Limb (tissue), 2 donors: ENCODE results near the gene MAN2C1.
"Not testable (repeated sequence)": the region's sequence is repeated elsewhere in the genome, so short reads cannot be mapped to it uniquely, and the experiment has no call there.

Experiments used
- DNase-seq, 2 donors: peaks; one replicate each; pipeline ENCODE4 v3.0.0-alpha.2; 2016; ENCODE audit errors: extremely low spot score in 2 of 2

The MAN2C1 gene

DNA sequence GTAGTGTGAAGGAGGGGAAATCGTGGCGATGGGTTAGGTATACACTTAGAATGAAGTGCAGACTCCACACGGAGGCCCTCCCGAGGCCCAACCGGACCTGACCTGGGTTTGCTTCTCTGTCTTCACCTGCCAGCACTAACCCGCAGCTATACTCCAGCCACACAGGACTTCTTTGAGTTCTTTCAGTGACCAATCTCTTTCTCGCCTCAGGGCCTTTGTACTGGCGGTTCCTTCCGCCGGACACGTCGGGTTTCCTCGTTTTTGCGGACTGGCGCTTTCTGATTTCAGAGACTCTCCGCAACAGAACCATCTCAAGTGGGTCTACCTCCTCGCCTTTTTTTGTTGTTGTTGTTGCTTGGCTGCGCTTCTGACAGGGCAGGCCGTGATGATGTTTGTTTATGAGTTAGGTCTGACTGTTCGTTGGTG lies 21.6 kb downstream of the MAN2C1 start, which contains the start of gene NEIL1:
TSS of gene NEIL1 (plus strand) at position 244 of the 426 bp plus-strand sequence. CDS start 1,867 bp downstream, outside the sequence.
- DNase-seq, result no peak

DNA sequence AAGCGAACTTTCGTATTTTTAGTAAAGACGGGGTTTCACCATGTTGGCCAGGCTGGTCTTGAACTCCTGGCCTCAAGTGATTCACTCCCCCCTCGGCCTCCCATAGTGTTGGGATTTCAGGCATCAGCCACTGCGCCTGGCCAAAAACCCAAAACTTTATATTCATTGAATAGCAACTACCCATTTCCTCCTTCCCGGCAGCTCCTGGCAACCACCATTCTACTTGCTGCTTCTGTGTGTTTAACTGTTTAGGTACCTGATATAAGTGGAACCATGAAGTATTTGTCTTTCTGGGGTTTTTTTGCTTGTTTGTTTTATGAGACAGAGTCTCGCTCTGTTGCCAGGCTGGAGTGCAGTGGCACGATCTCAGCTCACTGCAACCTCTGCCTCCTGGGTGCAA lies 24.5 kb downstream of the MAN2C1 start:
- DNase-seq, result not testable (repeated sequence)

DNA sequence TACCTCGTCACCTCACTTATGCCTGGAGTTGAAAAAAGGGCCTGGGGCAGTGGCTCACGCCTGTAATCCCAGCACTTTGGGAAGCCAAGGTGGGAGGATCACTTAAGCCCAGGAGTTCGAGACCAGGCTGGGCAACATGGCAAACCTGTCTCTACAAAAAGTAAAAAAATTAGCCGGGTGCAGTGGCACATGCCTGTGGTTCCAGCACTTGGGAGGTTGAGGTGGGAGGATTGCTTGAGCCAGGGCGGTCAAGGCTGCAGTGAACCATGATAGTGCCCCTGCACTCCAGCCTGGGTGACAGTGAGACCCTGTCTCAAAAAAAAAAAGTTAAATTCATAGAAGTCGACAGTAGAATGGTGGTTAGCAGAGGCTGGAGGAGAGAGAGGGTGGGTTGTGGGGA lies 26.2 kb downstream of the MAN2C1 start:
- no peak for DNase-seq

- DNase-seq, result no peak
These were observed 28.7 kb downstream of the MAN2C1 start for GRCh38 chr15:75339531-75340240.

- DNase-seq, result no peak
These were observed 29.7 kb downstream of the MAN2C1 start for GRCh38 chr15:75338661-75339240.

- DNase-seq, result peak; percentile 94 to 96
These were observed 32.6 kb downstream of the MAN2C1 start, which contains the start of gene COMMD4 for GRCh38 chr15:75335705-75336355. Gene COMMD4 (plus strand): TSS chr15:75336063. CDS start chr15:75336090, 27 bp downstream.

DNA sequence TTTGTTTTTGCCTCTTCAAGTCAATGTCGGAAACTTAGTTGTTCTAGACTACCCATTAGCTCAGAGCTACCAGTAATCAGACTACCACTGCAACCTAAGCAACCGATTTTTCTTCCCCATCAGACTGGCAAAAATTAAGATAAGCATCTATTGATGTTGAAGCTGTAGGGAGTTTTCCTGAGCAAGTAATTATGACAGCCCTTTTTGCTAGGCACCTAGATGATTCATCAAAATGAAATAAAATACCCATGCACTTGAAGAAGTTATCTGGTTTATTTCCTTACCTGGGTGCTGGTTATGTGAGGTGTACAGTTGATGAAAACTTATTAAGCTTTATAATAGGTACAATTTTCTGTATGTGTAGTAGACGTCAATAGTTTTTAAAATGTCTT lies 33.1 kb downstream of the MAN2C1 start:
- DNase-seq, result no peak

GRCh38 chr15:75333654-75334419 lies 34.6 kb downstream of the MAN2C1 start:
- DNase-seq, result not testable (repeated sequence)

DNA sequence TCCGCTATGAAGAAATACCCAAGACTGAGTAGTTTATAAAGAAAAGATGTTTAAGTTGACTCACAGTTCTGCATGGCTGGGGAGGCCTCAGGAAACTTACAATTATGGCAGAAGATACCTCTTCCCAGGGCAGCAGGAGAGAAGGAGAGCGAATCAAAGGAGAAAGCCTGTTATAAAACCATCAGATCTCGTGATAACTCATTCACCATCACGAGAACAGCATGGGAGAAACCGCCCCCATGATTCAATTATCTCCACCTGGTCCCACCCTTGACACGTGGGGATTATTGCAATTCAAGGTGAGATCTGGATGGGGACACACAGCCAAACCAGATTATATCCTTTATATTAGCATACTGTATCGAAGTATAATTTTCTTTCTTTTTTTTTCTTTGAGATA lies 36.3 kb downstream of the MAN2C1 start:
- not testable (repeated sequence) for DNase-seq

GRCh38 chr15:75329571-75329970 lies 38.8 kb downstream of the MAN2C1 start:
- no peak for DNase-seq

GRCh38 chr15:75328493-75329314 lies 39.7 kb downstream of the MAN2C1 start:
- DNase-seq, result no peak

GRCh38 chr15:75327491-75327890 lies 40.9 kb downstream of the MAN2C1 start:
- DNase-seq, result no peak

DNA sequence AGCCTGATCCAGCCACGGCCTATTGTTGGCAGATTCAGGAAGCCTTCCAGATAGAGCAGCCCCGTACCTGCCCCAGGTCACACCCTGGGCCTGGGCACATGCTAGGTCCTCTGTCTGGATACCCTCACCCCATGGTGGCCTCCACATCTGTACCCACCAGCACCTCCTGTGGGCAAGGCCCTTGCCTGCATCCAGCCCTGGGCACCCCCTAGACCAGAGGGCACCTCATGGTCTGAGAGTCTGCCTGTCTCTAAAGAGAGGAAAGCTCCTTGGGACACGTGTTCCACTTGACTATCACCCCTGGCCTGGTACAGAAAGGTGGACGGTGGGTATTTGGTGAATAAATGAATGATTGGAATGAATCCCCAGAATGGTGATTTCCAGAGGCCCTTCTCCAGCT lies 41.4 kb downstream of the MAN2C1 start:
- DNase-seq, result no peak

- DNase-seq, result no peak
These were observed 42.5 kb downstream of the MAN2C1 start for GRCh38 chr15:75325922-75326321.

DNA sequence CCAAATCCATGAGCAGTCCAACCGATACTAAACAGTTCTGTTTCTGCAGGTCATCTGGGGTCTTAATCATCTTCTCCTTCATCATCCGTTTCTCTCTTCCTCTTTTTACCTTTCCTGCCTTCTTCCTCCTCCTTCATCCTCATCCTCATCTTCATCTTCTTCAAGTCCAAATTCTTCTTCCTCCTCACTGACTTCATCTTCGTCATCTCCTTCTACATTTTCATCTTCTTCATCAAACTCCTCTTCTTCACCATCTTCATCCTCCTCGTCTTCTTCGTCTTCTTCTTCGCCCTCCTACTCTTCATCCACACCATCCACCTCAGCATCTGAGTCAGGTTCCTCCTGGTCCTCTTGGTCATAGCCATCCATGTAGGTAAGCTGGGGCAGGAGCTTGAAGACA lies 46.7 kb downstream of the MAN2C1 start:
- no peak for DNase-seq

DNA sequence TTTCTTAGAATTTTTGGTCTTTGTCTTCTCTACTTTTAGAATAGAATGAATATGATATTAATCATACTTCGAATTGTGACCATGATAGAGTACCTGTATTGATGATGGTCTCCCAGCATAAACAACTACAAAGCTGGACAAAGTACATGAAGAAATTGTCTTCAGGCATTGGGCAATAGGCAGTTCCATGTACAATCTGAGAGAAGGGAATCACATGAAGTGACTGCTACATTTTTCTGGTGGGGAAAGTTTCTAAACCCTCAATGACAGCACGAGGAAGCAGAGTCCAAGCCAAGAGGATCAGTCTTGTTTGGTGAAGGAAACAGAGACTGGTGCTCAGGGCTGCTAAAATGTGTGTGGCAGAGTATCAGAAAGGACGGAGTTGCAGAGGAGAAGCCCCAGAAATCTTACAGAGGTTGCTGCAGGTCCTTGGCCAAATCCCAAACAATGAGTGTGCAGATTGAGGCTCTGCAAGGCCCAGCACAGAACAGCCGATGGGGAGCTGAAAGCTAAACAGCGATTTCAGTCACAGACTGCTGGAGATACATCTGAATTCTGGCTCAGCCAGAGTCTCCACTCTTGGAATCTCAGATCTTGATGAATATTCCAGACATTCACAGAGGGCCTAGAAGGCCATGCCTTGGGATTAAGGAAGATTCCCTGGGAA lies 49.0 kb downstream of the MAN2C1 start:
- DNase-seq, result not testable (repeated sequence)

- no peak for DNase-seq
These were observed 53.7 kb downstream of the MAN2C1 start for GRCh38 chr15:75314552-75315290.

- DNase-seq, result no peak
These were observed 55.1 kb downstream of the MAN2C1 start for GRCh38 chr15:75313116-75313845.

- not testable (repeated sequence) for DNase-seq
These were observed 55.9 kb downstream of the MAN2C1 start for GRCh38 chr15:75312548-75312947.
